ENCODE results near the gene SRD5A1.

DNA sequence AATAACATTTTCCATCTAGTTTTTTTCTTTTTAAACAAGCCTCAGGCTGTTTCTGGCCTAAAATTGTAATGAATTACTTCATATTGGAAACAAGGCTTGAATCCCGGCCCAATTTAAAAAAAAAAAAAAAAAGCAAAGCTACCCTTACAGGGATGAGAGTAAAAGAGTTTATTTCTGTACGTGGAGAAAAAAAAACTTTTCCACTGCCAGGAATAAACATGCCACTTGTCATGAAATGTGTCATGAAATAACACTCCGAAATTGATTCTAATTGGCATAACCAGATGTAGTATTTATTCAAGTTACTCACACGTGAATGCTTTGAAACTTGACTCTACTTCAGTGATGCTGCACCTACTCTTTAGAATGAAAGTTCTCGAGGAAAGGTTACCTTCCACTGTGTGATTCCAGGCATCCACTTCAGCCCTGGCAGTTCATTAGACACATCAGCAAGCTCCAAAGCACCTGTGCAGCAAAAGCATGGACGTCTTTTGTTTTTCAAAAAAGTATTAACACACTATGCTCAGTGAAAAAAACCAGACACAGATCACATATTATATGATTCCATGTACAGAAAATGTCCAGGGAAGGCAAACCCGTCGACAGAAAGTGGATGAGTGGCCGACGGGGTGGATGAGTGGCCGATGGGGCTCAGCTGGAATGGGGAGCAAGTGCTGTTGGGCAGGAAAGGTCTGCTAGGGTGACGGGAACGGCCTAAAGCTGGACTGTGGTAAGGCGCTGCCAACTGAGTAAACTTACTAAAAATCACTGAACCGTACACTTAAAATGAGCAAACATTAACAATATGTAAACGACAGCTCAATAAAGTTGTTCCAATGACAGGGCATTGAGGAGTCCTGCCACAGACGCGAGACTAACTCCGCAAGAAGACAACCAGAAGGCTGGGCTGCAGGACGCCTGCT is 21.6 kb upstream of the SRD5A1 start:
- TF ChIP-seq, protein P1, sequence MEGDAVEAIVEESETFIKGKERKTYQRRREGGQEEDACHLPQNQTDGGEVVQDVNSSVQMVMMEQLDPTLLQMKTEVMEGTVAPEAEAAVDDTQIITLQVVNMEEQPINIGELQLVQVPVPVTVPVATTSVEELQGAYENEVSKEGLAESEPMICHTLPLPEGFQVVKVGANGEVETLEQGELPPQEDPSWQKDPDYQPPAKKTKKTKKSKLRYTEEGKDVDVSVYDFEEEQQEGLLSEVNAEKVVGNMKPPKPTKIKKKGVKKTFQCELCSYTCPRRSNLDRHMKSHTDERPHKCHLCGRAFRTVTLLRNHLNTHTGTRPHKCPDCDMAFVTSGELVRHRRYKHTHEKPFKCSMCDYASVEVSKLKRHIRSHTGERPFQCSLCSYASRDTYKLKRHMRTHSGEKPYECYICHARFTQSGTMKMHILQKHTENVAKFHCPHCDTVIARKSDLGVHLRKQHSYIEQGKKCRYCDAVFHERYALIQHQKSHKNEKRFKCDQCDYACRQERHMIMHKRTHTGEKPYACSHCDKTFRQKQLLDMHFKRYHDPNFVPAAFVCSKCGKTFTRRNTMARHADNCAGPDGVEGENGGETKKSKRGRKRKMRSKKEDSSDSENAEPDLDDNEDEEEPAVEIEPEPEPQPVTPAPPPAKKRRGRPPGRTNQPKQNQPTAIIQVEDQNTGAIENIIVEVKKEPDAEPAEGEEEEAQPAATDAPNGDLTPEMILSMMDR (IDR thresholded peaks at IDR 0.05) = no peak
- TF ChIP-seq POLR2A (IDR thresholded peaks at IDR 0.05) = no peak
